DND-41 (cell line): ENCODE results near the gene GPR31.

Experiments
- ATAC-seq: fragments of 200-7000 bp; cut with Tn5 transposase; 3 replicates; pipeline ENCODE4 v1.9.1; 2021; ENCODE audit warnings: low read depth; ENCODE audit not compliant: insufficient read depth
- DNase-seq: peaks from one replicate; pipeline ENCODE4 v3.0.0-alpha.2; 2020
- H2AFZ ChIP-seq: 2 replicates; pipeline ENCODE4 v1.6.0; 2012; ENCODE audit warnings: low read depth, low read length
- H3K27ac ChIP-seq: 2 replicates; pipeline ENCODE4 v1.5.1; 2012; ENCODE audit warnings: low read length, inconsistent platforms
- H3K27me3 ChIP-seq: fragments of 200-600 bp; sonication (generic); 2 replicates; pipeline ENCODE4 v1.6.0; 2012; ENCODE audit warnings: low read length, mild to moderate bottlenecking, inconsistent platforms; ENCODE audit not compliant: insufficient read depth, poor library complexity
- H3K36me3 ChIP-seq: 2 replicates; pipeline ENCODE4 v1.5.1; 2012; ENCODE audit warnings: low read length, inconsistent platforms; ENCODE audit not compliant: insufficient read depth
- H3K4me1 ChIP-seq: 2 replicates; pipeline ENCODE4 v1.5.1; 2012; ENCODE audit warnings: mild to moderate bottlenecking, low read length; ENCODE audit not compliant: insufficient read depth
- H3K4me2 ChIP-seq: 2 replicates; pipeline ENCODE4 v1.6.0; 2012; ENCODE audit warnings: mild to moderate bottlenecking, moderate library complexity, low read length, inconsistent platforms; ENCODE audit not compliant: insufficient read depth
- H3K4me3 ChIP-seq, 2 experiments: fragments of 200-600 bp in 1 of 2; shearing (Covaris generic) in 1 of 2; 2 replicates each; pipeline ENCODE4 v1.5.1; 2012 to 2016; ENCODE audit warnings: inconsistent platforms in 2 of 2, low read length in 2 of 2, mild to moderate bottlenecking in 2 of 2, low read depth in 1 of 2, moderate library complexity in 1 of 2
- H3K79me2 ChIP-seq: 2 replicates; pipeline ENCODE4 v1.6.0; 2012; ENCODE audit warnings: low read length, inconsistent platforms; ENCODE audit not compliant: insufficient read depth
- H3K9ac ChIP-seq: 2 replicates; pipeline ENCODE4 v1.6.0; 2012; ENCODE audit warnings: low read depth, mild to moderate bottlenecking, inconsistent platforms, low read length, moderate library complexity
- H3K9me3 ChIP-seq: 2 replicates; pipeline ENCODE4 v1.5.1; 2012; ENCODE audit warnings: low read length, moderate library complexity, mild to moderate bottlenecking, inconsistent platforms; ENCODE audit not compliant: insufficient read depth, severe bottlenecking
- H4K20me1 ChIP-seq: 2 replicates; pipeline ENCODE4 v1.6.0; 2012; ENCODE audit warnings: low read length; ENCODE audit not compliant: insufficient read depth
- EZH2 ChIP-seq: IDR thresholded peaks from 3 replicates; pipeline ENCODE4 v1.6.1; 2012; ENCODE audit warnings: borderline replicate concordance, low read depth, mild to moderate bottlenecking, moderate library complexity, low read length, inconsistent platforms; ENCODE audit not compliant: severe bottlenecking
- TF ChIP-seq, protein P1 (sequence below): IDR thresholded peaks from 2 replicates; pipeline ENCODE4 v1.5.1; 2012; ENCODE audit warnings: borderline replicate concordance, low read length, moderate library complexity, mild to moderate bottlenecking; ENCODE audit not compliant: poor library complexity, severe bottlenecking; ENCODE audit errors: extremely low read depth

Gene GPR31

DNA sequence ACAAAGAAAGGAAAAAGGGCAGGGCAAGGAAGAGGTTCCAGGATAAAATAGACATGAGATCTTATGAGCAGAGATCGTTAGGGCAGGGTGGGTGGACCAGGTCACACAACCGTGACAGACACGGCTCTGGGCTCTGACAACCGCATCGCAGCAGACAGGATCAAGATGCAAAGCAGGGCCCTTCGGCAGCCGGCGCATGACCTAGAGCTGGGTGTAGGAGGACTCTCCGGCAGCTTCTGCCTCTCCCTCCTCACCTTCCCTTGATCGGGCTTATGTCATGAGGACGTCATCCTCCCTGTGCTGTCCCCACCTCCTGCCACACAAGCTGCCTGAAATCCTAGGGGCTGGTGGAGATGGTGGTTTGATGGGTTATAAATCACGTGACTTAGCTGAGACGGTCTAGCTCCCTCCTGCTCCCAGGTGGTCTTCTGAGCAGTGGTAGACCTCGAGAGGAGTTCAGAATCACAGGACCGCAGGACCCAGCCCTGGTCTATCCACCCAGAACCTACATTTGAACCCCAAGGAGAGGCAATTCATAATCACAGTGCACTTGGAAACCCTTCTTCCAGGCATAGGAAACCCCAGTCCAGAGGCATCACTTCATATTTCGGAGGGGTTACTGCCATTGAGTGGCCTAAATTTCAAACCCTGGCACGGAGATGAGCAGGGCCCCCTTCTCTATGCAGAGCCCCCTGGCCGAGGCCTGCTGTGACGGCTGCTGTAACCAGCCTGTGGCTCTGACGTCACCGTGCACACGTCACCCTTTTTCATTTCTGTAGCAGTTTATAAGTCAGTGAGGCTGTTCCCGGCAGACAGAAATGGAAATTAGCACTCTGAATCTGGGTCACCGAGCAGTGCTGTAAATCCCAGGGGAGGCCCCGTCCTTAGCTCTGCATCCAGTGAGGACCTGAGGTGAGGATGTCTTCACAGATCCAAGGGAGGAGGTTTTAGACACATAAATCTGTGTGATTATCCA is 43.6 kb downstream of the GPR31 start:
- ATAC-seq (no peak), DNase-seq (no peak)
- Histone ChIP-seq H3K9me3 (no peaks in the 10 kb centered on the region), H3K9ac (no peak overlapping the region), H3K36me3 (no peaks in the 10 kb centered on the region), H3K27me3 (peaks cover 3% of the 10 kb centered on the region), H2AFZ (no peak overlapping the region), H3K4me3 (no peak overlapping the region), H3K4me1 (no peaks in the 10 kb centered on the region), H4K20me1 (no peaks in the 10 kb centered on the region), H3K4me2 (no peak overlapping the region), H3K79me2 (no peaks in the 10 kb centered on the region), H3K27ac (no peak overlapping the region)
- TF ChIP-seq, protein P1, sequence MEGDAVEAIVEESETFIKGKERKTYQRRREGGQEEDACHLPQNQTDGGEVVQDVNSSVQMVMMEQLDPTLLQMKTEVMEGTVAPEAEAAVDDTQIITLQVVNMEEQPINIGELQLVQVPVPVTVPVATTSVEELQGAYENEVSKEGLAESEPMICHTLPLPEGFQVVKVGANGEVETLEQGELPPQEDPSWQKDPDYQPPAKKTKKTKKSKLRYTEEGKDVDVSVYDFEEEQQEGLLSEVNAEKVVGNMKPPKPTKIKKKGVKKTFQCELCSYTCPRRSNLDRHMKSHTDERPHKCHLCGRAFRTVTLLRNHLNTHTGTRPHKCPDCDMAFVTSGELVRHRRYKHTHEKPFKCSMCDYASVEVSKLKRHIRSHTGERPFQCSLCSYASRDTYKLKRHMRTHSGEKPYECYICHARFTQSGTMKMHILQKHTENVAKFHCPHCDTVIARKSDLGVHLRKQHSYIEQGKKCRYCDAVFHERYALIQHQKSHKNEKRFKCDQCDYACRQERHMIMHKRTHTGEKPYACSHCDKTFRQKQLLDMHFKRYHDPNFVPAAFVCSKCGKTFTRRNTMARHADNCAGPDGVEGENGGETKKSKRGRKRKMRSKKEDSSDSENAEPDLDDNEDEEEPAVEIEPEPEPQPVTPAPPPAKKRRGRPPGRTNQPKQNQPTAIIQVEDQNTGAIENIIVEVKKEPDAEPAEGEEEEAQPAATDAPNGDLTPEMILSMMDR, result no peak
- no peak for TF ChIP-seq EZH2

DNA sequence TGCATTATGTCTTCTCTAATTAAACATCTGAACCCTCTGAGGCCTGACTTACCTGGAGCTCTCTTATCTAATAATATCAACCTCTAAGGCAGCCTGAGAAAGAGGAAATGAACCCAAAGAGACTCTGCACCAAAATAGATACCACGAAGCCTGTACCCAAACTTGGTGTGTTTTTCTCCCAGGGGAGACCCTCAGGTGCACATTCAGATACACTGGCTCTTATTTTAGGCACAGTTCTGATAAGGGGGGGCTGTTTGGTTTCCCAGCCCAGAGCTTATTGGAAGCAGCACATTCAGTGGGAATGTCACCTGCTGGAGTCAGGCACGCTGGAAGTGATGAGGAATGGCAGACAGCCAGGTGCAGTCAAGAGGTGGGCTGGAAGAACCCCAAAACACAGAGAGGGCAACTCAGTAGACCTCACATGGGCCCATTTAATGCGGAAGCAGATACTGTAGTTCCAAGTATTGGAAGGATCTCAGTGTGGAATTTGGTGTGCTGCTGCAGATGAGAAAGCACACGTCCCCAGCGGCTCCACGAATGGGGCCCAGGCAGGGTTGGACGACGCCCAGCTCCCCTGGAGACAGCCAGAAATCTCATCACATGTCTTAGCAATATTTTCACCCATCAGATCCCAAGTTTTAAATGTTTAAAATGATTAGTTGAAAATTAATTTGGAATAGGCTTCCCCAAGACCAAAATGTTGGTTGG is 44.6 kb downstream of the GPR31 start:
- no peak overlapping the region for H3K9ac ChIP-seq
- H3K27ac ChIP-seq, result no peak overlapping the region
- no peaks in the 10 kb centered on the region for H3K9me3 ChIP-seq
- no peaks in the 10 kb centered on the region for H3K79me2 ChIP-seq
- H3K4me1 ChIP-seq, result no peaks in the 10 kb centered on the region
- no peak overlapping the region for H2AFZ ChIP-seq
- H4K20me1 ChIP-seq, result no peaks in the 10 kb centered on the region
- H3K4me2 ChIP-seq, result no peak overlapping the region
- TF ChIP-seq, protein P1, result no peak
- TF ChIP-seq EZH2, result no peak
- no peaks in the 10 kb centered on the region for H3K27me3 ChIP-seq
- ATAC-seq (no peak), DNase-seq (no peak)
- H3K36me3 ChIP-seq, result no peaks in the 10 kb centered on the region
- no peak overlapping the region for H3K4me3 ChIP-seq

DNA sequence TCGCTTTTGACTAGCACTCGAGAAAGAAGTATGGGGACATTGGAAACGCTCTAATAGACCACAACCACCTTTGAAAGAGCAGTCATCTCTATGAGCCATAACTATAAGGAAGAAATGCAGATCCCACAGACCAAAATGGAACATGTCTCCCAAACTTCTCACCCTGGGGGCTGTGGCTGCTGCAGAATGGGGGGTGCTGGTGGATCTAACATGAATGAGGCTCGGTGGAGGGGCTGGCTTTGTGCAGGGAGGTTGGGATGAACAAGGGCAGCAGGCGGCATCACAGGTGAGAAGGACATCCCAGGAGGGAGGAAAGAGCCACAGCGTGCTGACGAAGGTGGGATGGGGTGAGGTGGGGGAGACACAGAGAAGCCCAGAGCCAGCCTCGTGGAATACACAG is 45.4 kb downstream of the GPR31 start:
- Histone ChIP-seq H2AFZ (no peak overlapping the region), H3K9ac (no peak overlapping the region), H3K4me3 (no peak overlapping the region), H3K27me3 (no peaks in the 10 kb centered on the region), H3K4me1 (no peaks in the 10 kb centered on the region), H3K9me3 (no peaks in the 10 kb centered on the region), H3K79me2 (no peaks in the 10 kb centered on the region), H4K20me1 (no peaks in the 10 kb centered on the region), H3K36me3 (no peaks in the 10 kb centered on the region), H3K27ac (no peak overlapping the region), H3K4me2 (no peak overlapping the region)
- no peak for TF ChIP-seq EZH2
- TF ChIP-seq, protein P1, result no peak
- ATAC-seq (no peak), DNase-seq (no peak)
